GM12878 (cell line): ENCODE data around the gene SMIM38. TPM values are rescaled to one million over a fixed set of nuclear protein-coding genes. Genes with fewer than 3 reads are reported as not detected.

ENCODE experiments used
- ATAC-seq: fragments of 200-7000 bp; cut with Tn5 transposase; 3 replicates; pipeline ENCODE4 v1.9.1; 2020; ENCODE audit warnings: mild to moderate bottlenecking, moderate library complexity
- BruUV-seq: library from RNA; stranded (reverse); fragments of 400-500 nt; replicated peaks from 2 replicates; lab custom pipeline; 2021; lab: Mats Ljungman, UMichigan
- CTCF ChIA-PET: fragments of 300-600 bp; sonication (Branson Sonifier 250); formaldehyde crosslinking; extraction: SDS; loops from one replicate; lab custom pipeline; 2021; ENCODE audit warnings: inconsistent platforms; lab: Yijun Ruan, JAX
- POLR2A ChIA-PET: fragments of 350-600 bp; formaldehyde crosslinking; extraction: SDS; loops from one replicate; lab custom pipeline; 2021; ENCODE audit warnings: inconsistent platforms; lab: Charles Lee
- RAD21 ChIA-PET: fragments of 300-600 bp; sonication (Branson Sonifier 250); formaldehyde crosslinking; loops from one replicate; lab custom pipeline; 2023; ENCODE audit warnings: antibody characterized with exemption; ENCODE audit not compliant: unreplicated experiment; lab: Charles Lee
- SMC1A ChIA-PET: fragments of 300-600 bp; sonication (Branson Sonifier 250); formaldehyde crosslinking; loops from one replicate; lab custom pipeline; 2023; ENCODE audit not compliant: unreplicated experiment, uncharacterized antibody; lab: Charles Lee
- DNase-seq: peaks from one replicate; pipeline ENCODE4 v3.0.0-alpha.2; 2011; ENCODE audit warnings: low read depth, low spot score
- FAIRE-seq: peaks from 3 replicates; lab custom pipeline; 2011; peaks lifted over from hg19 to GRCh38; lab: Jason Lieb, UNC
- H2AFZ ChIP-seq: 2 replicates; pipeline ENCODE4 v1.6.0; 2011; ENCODE audit warnings: low read depth, low read length, control low read depth; ENCODE audit not compliant: control insufficient read depth
- H3K27ac ChIP-seq: 2 replicates; pipeline ENCODE4 v1.5.1; 2011; ENCODE audit warnings: control low read depth; ENCODE audit not compliant: control insufficient read depth, insufficient read depth
- H3K27me3 ChIP-seq, 2 experiments: replicated peaks in 1 of 2; 2 replicates each; pipeline versions ENCODE4 v1.6.0 to v1.6.1; 2011; ENCODE audit warnings: low read length in 1 of 2; ENCODE audit not compliant: control insufficient read depth in 2 of 2, insufficient read depth in 2 of 2
- H3K36me3 ChIP-seq, 2 experiments: 2 replicates each; pipeline ENCODE4 v1.5.1; 2011; ENCODE audit warnings: low read length in 1 of 2; ENCODE audit not compliant: control insufficient read depth in 2 of 2, insufficient read depth in 2 of 2
- H3K4me1 ChIP-seq: 2 replicates; pipeline ENCODE4 v1.6.1; 2011; ENCODE audit warnings: mild to moderate bottlenecking, low read length, moderate library complexity, mixed read lengths; ENCODE audit not compliant: control insufficient read depth, insufficient read depth
- H3K4me2 ChIP-seq: 2 replicates; pipeline ENCODE4 v1.6.0; 2011; ENCODE audit warnings: control low read depth; ENCODE audit not compliant: control insufficient read depth, insufficient read depth
- H3K4me3 ChIP-seq: fragments of 200-600 bp; sonication (generic); 2 replicates; pipeline ENCODE4 v1.5.1; 2016
- H3K79me2 ChIP-seq: 2 replicates; pipeline ENCODE4 v1.6.0; 2011; ENCODE audit warnings: low read length; ENCODE audit not compliant: control insufficient read depth, insufficient read depth
- H3K9ac ChIP-seq: 2 replicates; pipeline ENCODE4 v1.8.0; 2011; ENCODE audit warnings: low read length, control low read depth, mixed read lengths; ENCODE audit not compliant: control insufficient read depth, insufficient read depth
- H3K9me3 ChIP-seq: replicated peaks from 3 replicates; pipeline ENCODE4 v1.5.1; 2011; ENCODE audit warnings: mild to moderate bottlenecking, low read length; ENCODE audit not compliant: control insufficient read depth, insufficient read depth
- H4K20me1 ChIP-seq: 2 replicates; pipeline ENCODE4 v1.6.0; 2011; ENCODE audit not compliant: control insufficient read depth, insufficient read depth
- ATF3 ChIP-seq: IDR thresholded peaks from 2 replicates; pipeline ENCODE4 v1.6.1; 2011; ENCODE audit warnings: low read depth, mild to moderate bottlenecking, low read length, moderate library complexity, borderline replicate concordance; ENCODE audit errors: extremely low read depth
- BMI1 ChIP-seq: fragments of 450-650 bp; IDR thresholded peaks from 2 replicates; pipeline ENCODE4 v1.6.1; 2016; ENCODE audit warnings: mild to moderate bottlenecking, moderate library complexity, borderline replicate concordance
- CBX5 ChIP-seq: sonication (generic); IDR thresholded peaks from 2 replicates; pipeline ENCODE4 v1.6.1; 2016; ENCODE audit warnings: low read depth, moderate library complexity, mild to moderate bottlenecking, inconsistent platforms
- CREM ChIP-seq: IDR thresholded peaks from 2 replicates; pipeline ENCODE4 v1.6.1; 2014; ENCODE audit warnings: antibody characterized with exemption, low read depth
- GATAD2B ChIP-seq: fragments of 450-650 bp; conservative IDR thresholded peaks from 2 replicates; pipeline ENCODE4 v1.6.1; 2017; ENCODE audit warnings: low read depth, mild to moderate bottlenecking, moderate library complexity
- HDAC2 ChIP-seq: fragments of 200-600 bp; sonication (generic); IDR thresholded peaks from 2 replicates; pipeline ENCODE4 v1.6.1; 2017
- IKZF1 ChIP-seq: fragments of 450-650 bp; conservative IDR thresholded peaks from 2 replicates; pipeline ENCODE4 v1.6.1; 2017; ENCODE audit warnings: antibody characterized with exemption, mild to moderate bottlenecking
- IRF4 ChIP-seq: IDR thresholded peaks from 2 replicates; pipeline ENCODE4 v1.6.1; 2011; ENCODE audit warnings: low read depth, low read length
- REST ChIP-seq: IDR thresholded peaks from 2 replicates; pipeline ENCODE4 v1.6.1; 2012; ENCODE audit warnings: mild to moderate bottlenecking, low read depth, low read length
- USF1 ChIP-seq: IDR thresholded peaks from 2 replicates; pipeline ENCODE4 v1.6.1; 2011; ENCODE audit warnings: borderline replicate concordance, low read depth, mild to moderate bottlenecking, moderate library complexity, mixed read lengths, low read length; ENCODE audit not compliant: insufficient read depth; ENCODE audit errors: extremely low read length
- ZNF274 ChIP-seq: IDR thresholded peaks from one replicate; pipeline ENCODE4 v1.8.0; 2011; ENCODE audit not compliant: insufficient read length, insufficient read depth
- WGBS: methylation state at CpG from one replicate; pipeline ENCODE4 v1.1.6; 2016; ENCODE audit warnings: low lambda C conversion rate; ENCODE audit not compliant: insufficient replicate concordance, insufficient coverage; ENCODE audit errors: missing lambda C conversion rate; 5-methylcytosine and 5-hydroxymethylcytosine counted together
- in situ Hi-C: fragments of 300-500 bp; cut with MboI; formaldehyde crosslinking; loops from 9 replicates; pipeline ENCODE4 v1.14.3; 2018; ENCODE audit warnings: mixed read lengths
- intact Hi-C: fragments of 100-400 bp; cut with micrococcal nuclease; formaldehyde crosslinking; loops from one replicate; pipeline ENCODE4 v1.14.2; 2022; ENCODE audit not compliant: unreplicated experiment
- polyA plus RNA-seq, 11 experiments: library from polyadenylated mRNA; depleted of rRNA in 4 of 11; unstranded in 6 of 11; stranded (reverse) in 5 of 11; fragments of >200 nt; fragmentation: Nextera tagmentation in 4 of 11; fragmentation: Illumina TruSeq in 1 of 11; extraction: Ambion mirVana in 4 of 11; extraction: Trizol in 1 of 11; gene quantifications; 1 replicate in 1 of 11; 2 replicates in 10 of 11; pipeline versions ENCODE4 v1.2.1 to v1.2.3, GENCODE V29; 2011 to 2016; ENCODE audit warnings: inconsistent platforms in 2 of 11, missing spikeins in 2 of 11, low read depth in 1 of 11
- total RNA-seq, 4 experiments: library from RNA; depleted of rRNA in 3 of 4; stranded (reverse); fragments of >200 nt in 3 of 4; fragmentation: Illumina TruSeq in 1 of 4; extraction: Trizol in 1 of 4; gene quantifications; 2 replicates each; pipeline versions ENCODE4 v1.2.1 to v1.2.3, GENCODE V29; 2013 to 2021
- TF ChIP-seq, protein P1 (sequence below): IDR thresholded peaks from 2 replicates; pipeline ENCODE4 v1.6.1; 2012; ENCODE audit warnings: low read depth, low read length, improper control_type of control experiment
- TF ChIP-seq, protein P2 (sequence below): fragments of 450-650 bp; IDR thresholded peaks from 2 replicates; pipeline ENCODE4 v1.6.1; 2018; ENCODE audit warnings: mild to moderate bottlenecking, low read depth, moderate library complexity; ENCODE audit not compliant: partially characterized antibody

Gene SMIM38
- total and polyA plus RNA-seq, 10 of the 15 experiments (the other 5 are each of a cell fraction or from before 2014, with no cell fraction given): 0.15 to 5.0 (median 2.1) TPM; not detected in 1

GRCh38 chr11:69120096-69120875 is 35.4 kb upstream of the SMIM38 start:
- RAD21 ChIA-PET: interaction anchor here (0.5 kb wide), 1 partner anchor 120 kb away, joined by 3 read pairs; no protein-coding TSS in a partner anchor
- no peak for DNase-seq
- H2AFZ ChIP-seq: no peak overlapping the region
- POLR2A ChIA-PET: no interaction called here
- FAIRE-seq: no peak
- H3K4me3 ChIP-seq: no peak overlapping the region
- WGBS: 66% methylated on average over 21 of the region's 21 CpGs
- H3K4me1 ChIP-seq: peaks cover 19% of the 10 kb centered on the region
- H3K79me2 ChIP-seq: no peaks in the 10 kb centered on the region
- no TSS peak for BruUV-seq
- CTCF ChIA-PET: interaction anchor here (0.6 kb wide), 1 partner anchor 91 kb away, joined by 3 read pairs; no protein-coding TSS in a partner anchor
- in situ Hi-C loops: no loop called here
- no peak overlapping the region for H3K9ac ChIP-seq
- no peaks in the 10 kb centered on the region for H3K36me3 ChIP-seq
- H3K9me3 ChIP-seq: no peaks in the 10 kb centered on the region; the same call in 2 of the 3 replicates
- intact Hi-C loops: no loop called here
- no peaks in the 10 kb centered on the region for H3K27me3 ChIP-seq
- ATAC-seq: no peak
- no peaks in the 10 kb centered on the region for H4K20me1 ChIP-seq
- no peak overlapping the region for H3K27ac ChIP-seq
- SMC1A ChIA-PET: no interaction called here
- H3K4me2 ChIP-seq: no peak overlapping the region
- TF ChIP-seq ATF3 (no peak), IKZF1 (no peak), CREM (no peak), USF1 (no peak), REST (no peak), HDAC2 (no peak), CBX5 (no peak), IRF4 (no peak), GATAD2B (no peak), BMI1 (no peak), ZNF274 (no peak)
- TF ChIP-seq, protein P1, sequence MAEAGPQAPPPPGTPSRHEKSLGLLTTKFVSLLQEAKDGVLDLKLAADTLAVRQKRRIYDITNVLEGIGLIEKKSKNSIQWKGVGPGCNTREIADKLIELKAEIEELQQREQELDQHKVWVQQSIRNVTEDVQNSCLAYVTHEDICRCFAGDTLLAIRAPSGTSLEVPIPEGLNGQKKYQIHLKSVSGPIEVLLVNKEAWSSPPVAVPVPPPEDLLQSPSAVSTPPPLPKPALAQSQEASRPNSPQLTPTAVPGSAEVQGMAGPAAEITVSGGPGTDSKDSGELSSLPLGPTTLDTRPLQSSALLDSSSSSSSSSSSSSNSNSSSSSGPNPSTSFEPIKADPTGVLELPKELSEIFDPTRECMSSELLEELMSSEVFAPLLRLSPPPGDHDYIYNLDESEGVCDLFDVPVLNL: no peak
- TF ChIP-seq, protein P2, sequence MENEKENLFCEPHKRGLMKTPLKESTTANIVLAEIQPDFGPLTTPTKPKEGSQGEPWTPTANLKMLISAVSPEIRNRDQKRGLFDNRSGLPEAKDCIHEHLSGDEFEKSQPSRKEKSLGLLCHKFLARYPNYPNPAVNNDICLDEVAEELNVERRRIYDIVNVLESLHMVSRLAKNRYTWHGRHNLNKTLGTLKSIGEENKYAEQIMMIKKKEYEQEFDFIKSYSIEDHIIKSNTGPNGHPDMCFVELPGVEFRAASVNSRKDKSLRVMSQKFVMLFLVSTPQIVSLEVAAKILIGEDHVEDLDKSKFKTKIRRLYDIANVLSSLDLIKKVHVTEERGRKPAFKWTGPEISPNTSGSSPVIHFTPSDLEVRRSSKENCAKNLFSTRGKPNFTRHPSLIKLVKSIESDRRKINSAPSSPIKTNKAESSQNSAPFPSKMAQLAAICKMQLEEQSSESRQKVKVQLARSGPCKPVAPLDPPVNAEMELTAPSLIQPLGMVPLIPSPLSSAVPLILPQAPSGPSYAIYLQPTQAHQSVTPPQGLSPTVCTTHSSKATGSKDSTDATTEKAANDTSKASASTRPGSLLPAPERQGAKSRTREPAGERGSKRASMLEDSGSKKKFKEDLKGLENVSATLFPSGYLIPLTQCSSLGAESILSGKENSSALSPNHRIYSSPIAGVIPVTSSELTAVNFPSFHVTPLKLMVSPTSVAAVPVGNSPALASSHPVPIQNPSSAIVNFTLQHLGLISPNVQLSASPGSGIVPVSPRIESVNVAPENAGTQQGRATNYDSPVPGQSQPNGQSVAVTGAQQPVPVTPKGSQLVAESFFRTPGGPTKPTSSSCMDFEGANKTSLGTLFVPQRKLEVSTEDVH: no peak
